IMR-90 (cell line): ENCODE measurements around the gene CNOT3. TPM values are rescaled to one million over a fixed set of nuclear protein-coding genes. Genes with fewer than 3 reads are reported as not detected.

Experiments
- ATAC-seq: fragments of 200-7000 bp; cut with Tn5 transposase; 2 replicates; pipeline ENCODE4 v1.9.1; 2020; ENCODE audit warnings: low read depth, mild to moderate bottlenecking, moderate library complexity
- BruUV-seq: library from RNA; stranded (reverse); fragments of 400-500 nt; replicated peaks from 2 replicates; lab custom pipeline; 2021; lab: Mats Ljungman, UMichigan
- CTCF ChIA-PET: fragments of 300-600 bp; formaldehyde crosslinking; extraction: SDS; loops from one replicate; lab custom pipeline; 2021; ENCODE audit warnings: antibody characterized with exemption; lab: Yijun Ruan, JAX
- POLR2A ChIA-PET: fragments of 300-600 bp; sonication (Branson Sonifier 250); formaldehyde crosslinking; loops from one replicate; lab custom pipeline; 2022; ENCODE audit warnings: antibody characterized with exemption; ENCODE audit not compliant: unreplicated experiment; lab: Charles Lee
- DNase-seq: peaks from one replicate; pipeline ENCODE4 v3.0.0; 2013
- H2AFZ ChIP-seq: replicated peaks from 2 replicates; pipeline ENCODE3; 2013; ENCODE audit warnings: low read length, mild to moderate bottlenecking; ENCODE audit not compliant: poor library complexity
- H2AK5ac ChIP-seq: 2 replicates; pipeline ENCODE4 v1.6.1; 2013; ENCODE audit warnings: low read depth, low read length, inconsistent platforms
- H2AK9ac ChIP-seq: replicated peaks from 2 replicates; pipeline ENCODE3; 2013; ENCODE audit warnings: mild to moderate bottlenecking, low read depth, low read length, moderate library complexity; ENCODE audit not compliant: poor library complexity
- H2BK120ac ChIP-seq: 2 replicates; pipeline ENCODE4 v1.6.1; 2013; ENCODE audit warnings: low read depth, low read length, inconsistent platforms
- H2BK15ac ChIP-seq: 3 replicates; pipeline ENCODE4 v1.6.1; 2013; ENCODE audit warnings: low read depth, low read length, inconsistent platforms
- H2BK20ac ChIP-seq: 2 replicates; pipeline ENCODE4 v1.6.1; 2013; ENCODE audit warnings: low read depth, mild to moderate bottlenecking, inconsistent platforms, low read length, moderate library complexity
- H2BK5ac ChIP-seq: 2 replicates; pipeline ENCODE4 v1.6.1; 2013; ENCODE audit warnings: mild to moderate bottlenecking, low read depth, low read length, inconsistent platforms; ENCODE audit not compliant: poor library complexity, severe bottlenecking
- H3K14ac ChIP-seq: replicated peaks from 2 replicates; pipeline ENCODE4 v1.6.1; 2013; ENCODE audit warnings: low read depth, low read length, inconsistent platforms
- H3K18ac ChIP-seq: 2 replicates; pipeline ENCODE4 v1.6.1; 2013; ENCODE audit warnings: low read depth, low read length, control low read depth
- H3K23ac ChIP-seq: 2 replicates; pipeline ENCODE4 v1.6.1; 2013; ENCODE audit warnings: low read depth, low read length, inconsistent platforms
- H3K27ac ChIP-seq: 2 replicates; pipeline ENCODE4 v1.5.1; 2013; ENCODE audit warnings: mild to moderate bottlenecking, control low read depth, low read length; ENCODE audit not compliant: insufficient read depth
- H3K27me3 ChIP-seq: 2 replicates; pipeline ENCODE4 v1.6.1; 2013; ENCODE audit warnings: low read length; ENCODE audit not compliant: control insufficient read depth, insufficient read depth
- H3K36me3 ChIP-seq: 2 replicates; pipeline ENCODE4 v1.6.1; 2013; ENCODE audit warnings: low read length, mixed read lengths; ENCODE audit not compliant: control insufficient read depth, insufficient read depth
- H3K4ac ChIP-seq: 2 replicates; pipeline ENCODE4 v1.6.1; 2013; ENCODE audit warnings: low read depth, low read length, inconsistent platforms
- H3K4me1 ChIP-seq: 2 replicates; pipeline ENCODE4 v1.6.1; 2013; ENCODE audit warnings: low read length, mixed read lengths; ENCODE audit not compliant: control insufficient read depth, insufficient read depth
- H3K4me2 ChIP-seq: 2 replicates; pipeline ENCODE4 v1.6.1; 2013; ENCODE audit warnings: low read depth, mild to moderate bottlenecking, control low read depth, low read length, moderate library complexity
- H3K4me3 ChIP-seq: 2 replicates; pipeline ENCODE4 v1.5.1; 2013; ENCODE audit warnings: low read depth, mild to moderate bottlenecking, control low read depth, low read length, moderate library complexity; ENCODE audit not compliant: insufficient read depth
- H3K56ac ChIP-seq: 2 replicates; pipeline ENCODE4 v1.6.1; 2013; ENCODE audit warnings: low read length, inconsistent platforms; ENCODE audit not compliant: insufficient read depth; ENCODE audit errors: extremely low read depth
- H3K79me1 ChIP-seq, 2 experiments: 2 replicates each; pipeline ENCODE4 v1.6.1; 2013; ENCODE audit warnings: low read length in 2 of 2, inconsistent platforms in 1 of 2, low read depth in 1 of 2
- H3K9ac ChIP-seq: 2 replicates; pipeline ENCODE4 v1.6.1; 2013; ENCODE audit warnings: low read depth, low read length, control low read depth
- H3K9me1 ChIP-seq: 2 replicates; pipeline ENCODE4 v1.6.1; 2013; ENCODE audit warnings: low read length, inconsistent platforms; ENCODE audit not compliant: insufficient read depth
- H3K9me3 ChIP-seq: 2 replicates; pipeline ENCODE4 v1.6.1; 2013; ENCODE audit warnings: low read length; ENCODE audit not compliant: control insufficient read depth, insufficient read depth
- H4K20me1 ChIP-seq: 2 replicates; pipeline ENCODE4 v1.6.1; 2013; ENCODE audit warnings: low read length, inconsistent platforms; ENCODE audit not compliant: insufficient read depth
- H4K5ac ChIP-seq: 2 replicates; pipeline ENCODE4 v1.6.1; 2013; ENCODE audit warnings: mild to moderate bottlenecking, low read depth, low read length, control low read depth
- H4K8ac ChIP-seq, 2 experiments: 2 replicates each; pipeline ENCODE4 v1.6.1; 2013; ENCODE audit warnings: low read depth in 2 of 2, low read length in 2 of 2, control low read depth in 1 of 2, inconsistent platforms in 1 of 2
- H4K91ac ChIP-seq: 2 replicates; pipeline ENCODE4 v1.6.1; 2013; ENCODE audit warnings: low read depth, low read length, inconsistent platforms; ENCODE audit not compliant: insufficient read depth
- BHLHE40 ChIP-seq: fragments of 150-350 bp; IDR thresholded peaks from 2 replicates; pipeline ENCODE4 v1.6.1; 2016; ENCODE audit warnings: mild to moderate bottlenecking, low read depth, low read length
- CEBPB ChIP-seq: IDR thresholded peaks from 2 replicates; pipeline ENCODE4 v1.6.1; 2012; ENCODE audit warnings: low read depth, low read length, improper control_type of control experiment
- CHD1 ChIP-seq: IDR thresholded peaks from 2 replicates; pipeline ENCODE4 v1.6.1; 2012; ENCODE audit warnings: low read depth, low read length, improper control_type of control experiment
- CTCF ChIP-seq: conservative IDR thresholded peaks from 2 replicates; pipeline ENCODE4 v1.5.1; 2012; ENCODE audit warnings: mild to moderate bottlenecking, low read depth, low read length, improper control_type of control experiment
- ELK1 ChIP-seq: fragments of 150-350 bp; IDR thresholded peaks from 2 replicates; pipeline ENCODE4 v1.6.1; 2016; ENCODE audit warnings: low read depth, mild to moderate bottlenecking, low read length, moderate library complexity, borderline replicate concordance
- FOS ChIP-seq: fragments of 150-350 bp; IDR thresholded peaks from 2 replicates; pipeline ENCODE4 v1.6.1; 2016; ENCODE audit warnings: low read depth, low read length
- MAFK ChIP-seq: IDR thresholded peaks from 2 replicates; pipeline ENCODE4 v1.6.1; 2012; ENCODE audit warnings: low read depth, low read length, improper control_type of control experiment
- MAZ ChIP-seq: IDR thresholded peaks from 2 replicates; pipeline ENCODE4 v1.6.1; 2012; ENCODE audit warnings: low read depth, mild to moderate bottlenecking, low read length, improper control_type of control experiment, moderate library complexity, borderline replicate concordance
- MXI1 ChIP-seq: IDR thresholded peaks from 2 replicates; pipeline ENCODE4 v1.6.1; 2012; ENCODE audit warnings: low read depth, mild to moderate bottlenecking, low read length, moderate library complexity, borderline replicate concordance
- NFE2L2 ChIP-seq: fragments of 150-350 bp; IDR thresholded peaks from 2 replicates; pipeline ENCODE4 v1.6.1; 2016; ENCODE audit warnings: low read depth, mild to moderate bottlenecking, low read length
- POLR2A ChIP-seq: IDR thresholded peaks from 2 replicates; pipeline ENCODE4 v1.6.1; 2012; ENCODE audit warnings: mild to moderate bottlenecking, low read depth, low read length
- RAD21 ChIP-seq: IDR thresholded peaks from 2 replicates; pipeline ENCODE4 v1.6.1; 2012; ENCODE audit warnings: low read length, improper control_type of control experiment
- RCOR1 ChIP-seq: IDR thresholded peaks from 2 replicates; pipeline ENCODE4 v1.6.1; 2012; ENCODE audit warnings: mild to moderate bottlenecking, low read length, improper control_type of control experiment; ENCODE audit not compliant: insufficient replicate concordance
- RFX5 ChIP-seq: IDR thresholded peaks from 2 replicates; pipeline ENCODE4 v1.8.0; 2012; ENCODE audit warnings: low read depth, mild to moderate bottlenecking, low read length, moderate library complexity
- SMC3 ChIP-seq: fragments of 150-350 bp; IDR thresholded peaks from 2 replicates; pipeline ENCODE4 v1.6.1; 2016; ENCODE audit warnings: low read depth, mild to moderate bottlenecking, antibody characterized with exemption, low read length, moderate library complexity
- USF2 ChIP-seq: fragments of 150-350 bp; IDR thresholded peaks from 2 replicates; pipeline ENCODE4 v1.6.1; 2017; ENCODE audit warnings: mild to moderate bottlenecking, antibody characterized with exemption, low read length, low read depth
- WGBS, 2 experiments: methylation state at CpG; one replicate each; pipeline versions ENCODE4 v1.1.5 to v1.1.7; 2013; ENCODE audit warnings: missing lambda C conversion rate in 2 of 2; ENCODE audit not compliant: insufficient read length in 1 of 2; ENCODE audit errors: extremely low coverage in 2 of 2; 5-methylcytosine and 5-hydroxymethylcytosine counted together
- dilution Hi-C: fragments of 300-500 bp; cut with HindIII; formaldehyde crosslinking; loops from one replicate; pipeline ENCODE4 v1.14.3; 2018; ENCODE audit warnings: low sequenced_read_pairs; ENCODE audit not compliant: unreplicated experiment
- in situ Hi-C: fragments of 300-500 bp; cut with MboI; formaldehyde crosslinking; loops from 3 replicates; pipeline ENCODE4 v1.14.3; 2019; ENCODE audit warnings: low sequenced_read_pairs, inconsistent platforms, mixed read lengths
- intact Hi-C: fragments of 100-400 bp; cut with micrococcal nuclease; formaldehyde crosslinking; loops from 2 replicates; pipeline ENCODE4 v1.10.0; 2022
- polyA plus RNA-seq, 3 experiments: library from polyadenylated mRNA; depleted of rRNA; stranded (reverse); fragments of >200 nt; gene quantifications; 2 replicates each; pipeline ENCODE4 v1.2.3, GENCODE V29; 2012; ENCODE audit warnings: low replicate concordance in 1 of 3
- total RNA-seq: library from RNA; depleted of rRNA; stranded (reverse); fragments of >200 nt; gene quantifications from 2 replicates; pipeline ENCODE4 v1.2.3, GENCODE V29; 2012

The CNOT3 gene
- total and polyA plus RNA-seq, 2 of the 4 experiments (the other 2 are of a cell fraction), result 5.4 to 26.7 TPM

- Histone ChIP-seq H2BK20ac (no peak overlapping the region), H3K14ac (no peak overlapping the region), H3K9ac (no peak overlapping the region), H3K18ac (no peak overlapping the region), H4K8ac (no peak overlapping the region), H4K20me1 (peaks cover 4% of the 10 kb centered on the region; the same call in 1 of the 2 replicates), H4K5ac (no peak overlapping the region), H3K56ac (no peak overlapping the region), H3K4me1 (no peaks in the 10 kb centered on the region), H2BK120ac (no peak overlapping the region), H3K4me2 (no peak overlapping the region), H3K27me3 (no peaks in the 10 kb centered on the region), H3K27ac (no peak overlapping the region), H2BK15ac (no peak overlapping the region), H2AFZ (no peak overlapping the region), H3K9me3 (no peaks in the 10 kb centered on the region), H3K23ac (no peak overlapping the region), H3K79me1 (peaks cover 4 to 29% of the 10 kb centered on the region in 2 experiments), H3K9me1 (no peaks in the 10 kb centered on the region), H3K4me3 (no peak overlapping the region), H2AK5ac (no peak overlapping the region), H2AK9ac (no peak overlapping the region), H4K91ac (no peak overlapping the region), H3K36me3 (peaks cover 44% of the 10 kb centered on the region), H3K4ac (no peak overlapping the region), H2BK5ac (no peak overlapping the region)
- dilution Hi-C loops (no loop called here), in situ Hi-C loops (loop anchor here (25.0 kb wide), 1 partner anchor 357 kb away; the partner anchor contains the start of genes CDC42EP5 and LENG9), intact Hi-C loops (loop anchor here (10.0 kb wide), 1 partner anchor 241 kb away; the partner anchor contains the start of gene MYADM)
- 100% methylated on average over 5 of the region's 10 CpGs; no CpG with 5 or more reads in 1 of the 2 experiments for WGBS, 2 experiments
- ChIA-PET POLR2A (no interaction called here), CTCF (no interaction called here)
- TF ChIP-seq RCOR1 (no peak), RAD21 (no peak), MAZ (no peak), FOS (no peak), CEBPB (no peak), CHD1 (no peak), ELK1 (no peak), NFE2L2 (no peak), USF2 (no peak), CTCF (no peak), SMC3 (no peak), MAFK (no peak), MXI1 (no peak), BHLHE40 (no peak), POLR2A (no peak), RFX5 (no peak)
- no TSS peak for BruUV-seq
- no peak for ATAC-seq
- DNase-seq, result no peak
These were observed 31.8 kb upstream of the CNOT3 start for GRCh38 chr19:54105796-54106195.
